ENCODE data around the gene FOXP1. TPM values are rescaled to one million over a fixed set of nuclear protein-coding genes. Genes with fewer than 3 reads are reported as not detected.

FOXP1 gene
- total and polyA plus RNA-seq, 2 donors from 2014 or later, result 6.7 to 87.2 TPM

DNA sequence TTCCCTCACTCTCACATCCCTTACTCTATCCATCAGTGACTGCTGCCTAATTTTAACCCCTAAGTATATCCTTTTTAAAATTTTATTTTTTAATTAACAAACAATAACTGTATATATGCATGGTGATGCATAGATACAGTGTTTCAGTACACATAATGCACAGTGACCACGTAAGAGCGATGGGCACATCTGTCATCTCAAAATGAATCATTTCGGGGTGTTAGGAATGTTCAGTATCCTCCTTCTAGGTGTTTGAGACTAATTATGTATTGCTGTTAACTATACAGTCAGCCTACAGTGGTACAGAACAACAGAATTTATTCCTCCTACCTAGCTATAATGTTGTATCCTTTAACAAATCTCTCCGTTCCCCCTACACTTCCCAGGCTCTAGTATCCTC, 307.0 kb downstream of the FOXP1 start:
- no peak overlapping the region for H3K4me3 ChIP-seq (ENCODE audit: low read length in 3 of 3)
- H3K9ac ChIP-seq (ENCODE audit: low read length in 3 of 3), result no peak overlapping the region
- DNase-seq, result no peak
- no peak overlapping the region for H3K27ac ChIP-seq (ENCODE audit: low read depth in 2 of 2, low read length in 2 of 2)
- TF ChIP-seq, protein P1, sequence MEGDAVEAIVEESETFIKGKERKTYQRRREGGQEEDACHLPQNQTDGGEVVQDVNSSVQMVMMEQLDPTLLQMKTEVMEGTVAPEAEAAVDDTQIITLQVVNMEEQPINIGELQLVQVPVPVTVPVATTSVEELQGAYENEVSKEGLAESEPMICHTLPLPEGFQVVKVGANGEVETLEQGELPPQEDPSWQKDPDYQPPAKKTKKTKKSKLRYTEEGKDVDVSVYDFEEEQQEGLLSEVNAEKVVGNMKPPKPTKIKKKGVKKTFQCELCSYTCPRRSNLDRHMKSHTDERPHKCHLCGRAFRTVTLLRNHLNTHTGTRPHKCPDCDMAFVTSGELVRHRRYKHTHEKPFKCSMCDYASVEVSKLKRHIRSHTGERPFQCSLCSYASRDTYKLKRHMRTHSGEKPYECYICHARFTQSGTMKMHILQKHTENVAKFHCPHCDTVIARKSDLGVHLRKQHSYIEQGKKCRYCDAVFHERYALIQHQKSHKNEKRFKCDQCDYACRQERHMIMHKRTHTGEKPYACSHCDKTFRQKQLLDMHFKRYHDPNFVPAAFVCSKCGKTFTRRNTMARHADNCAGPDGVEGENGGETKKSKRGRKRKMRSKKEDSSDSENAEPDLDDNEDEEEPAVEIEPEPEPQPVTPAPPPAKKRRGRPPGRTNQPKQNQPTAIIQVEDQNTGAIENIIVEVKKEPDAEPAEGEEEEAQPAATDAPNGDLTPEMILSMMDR (IDR thresholded peaks at IDR 0.05; ENCODE audit: borderline replicate concordance, extremely low read depth, insufficient read depth), result no peak
- H3K9me3 ChIP-seq (ENCODE audit: control insufficient read depth in 2 of 3, insufficient read depth in 1 of 3, low read length in 3 of 3), result no peaks in the 10 kb centered on the region
- no peaks in the 10 kb centered on the region for H3K36me3 ChIP-seq (ENCODE audit: control insufficient read depth in 2 of 3, insufficient read depth in 3 of 3, low read length in 3 of 3)
- H3K27me3 ChIP-seq (ENCODE audit: control insufficient read depth, insufficient read depth, low read length), result no peaks in the 10 kb centered on the region
- intact Hi-C loops (cut with DNase I), result no loop called here
- FAIRE-seq, result no peak
- no peaks in the 10 kb centered on the region for H3K4me1 ChIP-seq (ENCODE audit: control insufficient read depth in 2 of 3, insufficient read depth in 2 of 3, low read depth in 1 of 3, low read length in 3 of 3)

DNA sequence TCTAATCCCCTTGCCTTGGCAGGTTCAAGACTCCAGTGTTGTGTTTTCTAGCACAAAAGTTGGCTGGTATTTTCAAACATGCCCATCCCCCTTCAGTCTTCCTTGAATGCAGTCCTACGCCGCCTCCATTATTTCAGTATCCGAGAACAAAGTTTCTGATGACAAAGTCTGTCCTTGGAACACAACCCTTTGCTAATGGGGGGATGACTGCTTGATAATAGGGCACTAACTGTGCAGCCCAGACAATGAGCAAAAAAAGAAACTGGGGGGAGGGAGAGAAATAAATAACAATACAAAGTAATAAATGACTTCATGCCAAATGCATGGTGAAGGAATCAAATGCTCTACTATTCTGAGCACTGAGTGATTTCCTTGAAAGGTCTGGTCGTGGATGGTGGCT, 310.1 kb downstream of the FOXP1 start:
- Histone ChIP-seq H3K4me1 (ENCODE audit: control insufficient read depth in 2 of 3, insufficient read depth in 2 of 3, low read depth in 1 of 3, low read length in 3 of 3) (no peaks in the 10 kb centered on the region), H3K4me3 (ENCODE audit: low read length in 3 of 3) (no peak overlapping the region), H3K9ac (ENCODE audit: low read length in 3 of 3) (no peak overlapping the region), H3K27ac (ENCODE audit: low read depth in 2 of 2, low read length in 2 of 2) (no peak overlapping the region), H3K9me3 (ENCODE audit: control insufficient read depth in 2 of 3, insufficient read depth in 1 of 3, low read length in 3 of 3) (no peaks in the 10 kb centered on the region), H3K36me3 (ENCODE audit: control insufficient read depth in 2 of 3, insufficient read depth in 3 of 3, low read length in 3 of 3) (no peaks in the 10 kb centered on the region), H3K27me3 (ENCODE audit: control insufficient read depth, insufficient read depth, low read length) (no peaks in the 10 kb centered on the region)
- DNase-seq (no peak), FAIRE-seq (no peak)
- intact Hi-C loops (cut with DNase I), result no loop called here
- TF ChIP-seq, protein P1 (IDR thresholded peaks at IDR 0.05; ENCODE audit: borderline replicate concordance, extremely low read depth, insufficient read depth), result no peak

DNA sequence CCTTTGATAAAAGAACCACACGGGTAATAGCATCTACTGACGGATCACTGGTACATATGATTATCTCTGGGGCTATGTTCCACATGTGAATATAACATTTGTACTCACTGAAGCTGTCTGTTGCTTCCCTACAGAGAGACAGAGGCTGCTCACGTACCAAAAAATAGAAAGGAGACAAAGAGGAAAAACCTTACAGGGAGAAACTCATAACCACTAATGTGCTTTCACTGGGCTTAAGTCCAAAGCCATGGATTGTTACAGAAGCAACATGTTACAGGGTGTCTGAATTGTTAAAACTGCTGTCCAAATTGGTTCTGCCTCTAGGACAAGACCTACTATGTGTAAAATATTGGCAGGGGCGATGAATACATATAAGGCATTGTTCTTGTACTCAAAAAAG, 311.9 kb downstream of the FOXP1 start:
- TF ChIP-seq, protein P1 (IDR thresholded peaks at IDR 0.05; ENCODE audit: borderline replicate concordance, extremely low read depth, insufficient read depth), result no peak
- no peaks in the 10 kb centered on the region for H3K9me3 ChIP-seq (ENCODE audit: control insufficient read depth in 2 of 3, insufficient read depth in 1 of 3, low read length in 3 of 3)
- DNase-seq (no peak), FAIRE-seq (no peak)
- intact Hi-C loops (cut with DNase I), result no loop called here
- no peak overlapping the region for H3K27ac ChIP-seq (ENCODE audit: low read depth in 2 of 2, low read length in 2 of 2)
- H3K27me3 ChIP-seq (ENCODE audit: control insufficient read depth, insufficient read depth, low read length), result no peaks in the 10 kb centered on the region
- H3K4me1 ChIP-seq (ENCODE audit: control insufficient read depth in 2 of 3, insufficient read depth in 2 of 3, low read depth in 1 of 3, low read length in 3 of 3), result no peaks in the 10 kb centered on the region
- no peak overlapping the region for H3K9ac ChIP-seq (ENCODE audit: low read length in 3 of 3)
- no peak overlapping the region for H3K4me3 ChIP-seq (ENCODE audit: low read length in 3 of 3)
- H3K36me3 ChIP-seq (ENCODE audit: control insufficient read depth in 2 of 3, insufficient read depth in 3 of 3, low read length in 3 of 3), result no peaks in the 10 kb centered on the region

DNA sequence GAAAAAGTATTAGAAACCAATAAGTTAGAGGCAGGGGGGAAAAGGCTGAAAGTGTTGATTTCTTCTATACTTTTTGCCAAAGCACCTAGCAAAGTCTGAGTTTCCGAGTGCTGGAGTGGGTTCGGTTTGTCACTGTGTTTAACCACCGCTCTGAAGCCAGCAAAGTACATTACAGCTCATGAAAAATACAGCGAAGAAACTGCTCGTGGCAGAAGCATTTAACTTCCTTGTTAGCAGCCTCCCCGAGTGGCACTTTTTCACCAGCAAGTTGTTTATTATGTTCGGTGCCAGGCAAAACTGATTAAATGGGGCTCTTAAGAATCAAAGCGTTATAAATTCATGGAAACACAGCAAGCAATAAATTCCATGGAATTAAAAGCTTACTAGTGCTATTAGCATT, 313.6 kb downstream of the FOXP1 start:
- H3K4me3 ChIP-seq (ENCODE audit: low read length in 3 of 3), result no peak overlapping the region
- H3K36me3 ChIP-seq (ENCODE audit: control insufficient read depth in 2 of 3, insufficient read depth in 3 of 3, low read length in 3 of 3), result no peaks in the 10 kb centered on the region
- no peaks in the 10 kb centered on the region for H3K4me1 ChIP-seq (ENCODE audit: control insufficient read depth in 2 of 3, insufficient read depth in 2 of 3, low read depth in 1 of 3, low read length in 3 of 3)
- no peak overlapping the region for H3K9ac ChIP-seq (ENCODE audit: low read length in 3 of 3)
- intact Hi-C loops (cut with DNase I), result no loop called here
- no peak overlapping the region for H3K27ac ChIP-seq (ENCODE audit: low read depth in 2 of 2, low read length in 2 of 2)
- DNase-seq, result no peak
- TF ChIP-seq, protein P1 (IDR thresholded peaks at IDR 0.05; ENCODE audit: borderline replicate concordance, extremely low read depth, insufficient read depth), result no peak
- FAIRE-seq, result no peak
- no peaks in the 10 kb centered on the region for H3K27me3 ChIP-seq (ENCODE audit: control insufficient read depth, insufficient read depth, low read length)
- H3K9me3 ChIP-seq (ENCODE audit: control insufficient read depth in 2 of 3, insufficient read depth in 1 of 3, low read length in 3 of 3), result no peaks in the 10 kb centered on the region
